Suppressor macrophage (primary cell): ENCODE data around the gene PRKN.
"Not testable (repeated sequence)": the region's sequence is repeated elsewhere in the genome, so short reads cannot be mapped to it uniquely, and the experiment has no call there.

ENCODE experiments used
- DNase-seq, 4 experiments: peaks; one replicate each; pipeline ENCODE4 v3.0.0-alpha.2; 2020 to 2022

The PRKN gene

DNA sequence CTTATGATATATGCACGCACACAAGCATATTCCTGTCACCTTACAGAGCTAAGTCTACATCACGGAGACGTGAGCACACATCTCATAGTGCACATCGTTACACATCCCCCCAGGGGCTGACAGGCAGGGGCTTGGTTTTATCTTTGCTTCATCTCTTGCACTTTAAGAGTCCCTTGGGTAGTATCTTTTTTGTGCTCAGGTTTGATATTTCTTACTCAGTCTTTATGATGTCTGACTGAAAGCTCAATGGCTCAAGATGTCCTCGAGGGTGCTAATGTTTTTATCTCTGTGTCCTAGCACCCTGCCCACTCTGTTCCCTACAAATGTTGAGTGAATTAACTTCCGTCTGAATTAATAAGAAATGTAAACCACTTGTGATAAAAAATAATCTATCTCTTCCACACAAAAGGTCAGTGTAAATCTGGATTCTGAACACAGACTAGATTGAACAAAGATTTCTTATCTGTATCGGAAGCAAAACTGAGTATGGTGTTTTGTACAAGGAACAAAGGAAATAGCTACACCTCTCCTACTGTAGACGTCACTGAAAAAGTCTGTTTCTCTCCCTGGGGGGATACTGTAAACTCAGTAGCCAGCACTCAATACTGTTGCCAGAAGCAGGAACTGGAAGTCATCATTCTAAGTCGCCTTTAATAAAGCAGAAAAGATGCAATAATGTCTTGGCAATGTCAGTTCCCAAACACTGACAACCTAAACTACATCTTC, 195.1 kb downstream of the PRKN start:
- no peak for DNase-seq

GRCh38 chr6:162531391-162531790, 196.2 kb downstream of the PRKN start:
- not testable (repeated sequence) for DNase-seq

GRCh38 chr6:162528538-162528937, 199.0 kb downstream of the PRKN start:
- no peak for DNase-seq

DNA sequence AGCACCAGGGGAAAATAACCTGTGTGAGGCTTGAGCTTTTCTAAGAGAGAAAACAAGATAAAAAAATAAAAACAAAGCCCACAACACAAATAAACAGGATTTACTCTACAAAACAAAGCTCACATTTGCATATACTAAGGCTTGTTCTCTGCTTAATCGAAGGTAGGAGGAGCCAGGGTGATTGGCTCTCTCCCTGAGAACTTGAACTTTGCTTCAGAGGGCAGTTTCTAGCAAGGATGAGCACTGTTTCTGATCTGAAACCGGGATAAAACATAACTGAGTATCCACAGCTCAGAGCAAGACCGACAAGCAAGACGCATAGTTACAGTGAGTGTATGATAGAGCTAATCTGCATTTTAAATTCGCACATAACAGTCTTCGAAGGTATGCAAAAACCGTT, 200.6 kb downstream of the PRKN start:
- DNase-seq, result no peak

DNA sequence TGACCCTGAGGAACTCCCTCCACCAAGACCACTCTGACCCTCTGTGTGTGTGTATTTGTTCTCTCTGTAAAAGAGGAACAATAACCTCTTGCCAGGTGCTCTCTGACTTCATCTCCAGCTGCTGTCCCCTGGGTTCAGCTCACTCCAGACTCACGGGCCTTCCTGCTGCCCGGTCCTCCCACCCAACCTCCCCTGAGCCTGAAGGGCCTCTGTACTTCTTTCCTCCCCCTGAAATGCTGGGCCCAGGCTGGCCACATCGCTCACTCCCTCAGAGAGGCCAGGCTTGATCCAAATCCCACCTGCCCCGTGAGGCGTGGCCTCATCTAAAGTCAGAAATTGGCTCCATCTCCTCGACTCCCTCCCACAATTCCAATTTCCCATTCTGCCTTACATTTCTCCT, 202.4 kb downstream of the PRKN start:
- DNase-seq, result no peak

- DNase-seq, result no peak
Observed at GRCh38 chr6:162512744-162513143, 214.8 kb downstream of the PRKN start.

GRCh38 chr6:162497389-162497788, 230.2 kb downstream of the PRKN start:
- no peak for DNase-seq

GRCh38 chr6:162493917-162494316, 233.6 kb downstream of the PRKN start:
- peak in 1 of 4 experiments; percentile 39 for DNase-seq

GRCh38 chr6:162491637-162492036, 235.9 kb downstream of the PRKN start:
- no peak for DNase-seq

GRCh38 chr6:162489101-162489976, 238.2 kb downstream of the PRKN start:
- DNase-seq, result no peak

DNA sequence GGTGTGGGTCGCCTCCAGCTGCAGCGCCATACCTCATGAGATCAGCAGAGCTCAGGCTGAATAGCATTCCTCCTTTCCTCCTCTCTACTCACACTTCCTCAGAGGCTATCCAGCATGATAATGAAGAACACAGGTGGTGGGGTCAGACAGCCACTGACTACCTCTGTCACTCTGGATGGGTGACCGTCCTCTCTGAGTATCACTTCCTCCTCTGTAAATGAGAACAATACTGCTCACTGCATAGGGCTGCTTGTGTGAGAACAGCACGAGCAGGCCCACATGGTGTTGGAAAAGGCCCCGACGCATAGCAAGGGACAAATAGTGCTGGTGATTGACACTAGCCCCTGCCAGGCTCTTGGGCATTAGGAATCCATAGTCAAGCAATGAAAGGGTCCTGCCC, 239.1 kb downstream of the PRKN start:
- no peak for DNase-seq

- DNase-seq, result no peak
Observed at GRCh38 chr6:162485464-162485863, 242.1 kb downstream of the PRKN start.

DNA sequence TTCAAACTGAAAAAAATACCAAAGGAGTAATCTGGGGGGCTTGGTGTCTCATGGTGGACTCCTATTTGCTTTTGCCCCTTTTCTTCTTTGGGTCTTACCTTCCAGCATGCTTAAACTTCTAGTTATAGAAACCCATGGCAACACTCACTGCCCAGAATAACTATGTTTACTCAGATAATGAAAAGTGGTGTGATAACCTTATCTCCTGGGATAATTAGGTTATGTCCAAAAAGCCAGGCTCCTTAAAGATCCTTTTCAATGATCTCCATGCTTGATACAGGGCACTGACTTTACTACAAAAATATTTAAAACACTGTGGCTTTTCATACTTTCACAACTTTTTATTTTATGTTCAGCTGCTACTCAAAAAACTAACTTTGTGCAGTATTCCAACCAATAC, 245.6 kb downstream of the PRKN start:
- DNase-seq, result no peak

- no peak for DNase-seq
Observed at GRCh38 chr6:162481320-162481719, 246.2 kb downstream of the PRKN start.

DNA sequence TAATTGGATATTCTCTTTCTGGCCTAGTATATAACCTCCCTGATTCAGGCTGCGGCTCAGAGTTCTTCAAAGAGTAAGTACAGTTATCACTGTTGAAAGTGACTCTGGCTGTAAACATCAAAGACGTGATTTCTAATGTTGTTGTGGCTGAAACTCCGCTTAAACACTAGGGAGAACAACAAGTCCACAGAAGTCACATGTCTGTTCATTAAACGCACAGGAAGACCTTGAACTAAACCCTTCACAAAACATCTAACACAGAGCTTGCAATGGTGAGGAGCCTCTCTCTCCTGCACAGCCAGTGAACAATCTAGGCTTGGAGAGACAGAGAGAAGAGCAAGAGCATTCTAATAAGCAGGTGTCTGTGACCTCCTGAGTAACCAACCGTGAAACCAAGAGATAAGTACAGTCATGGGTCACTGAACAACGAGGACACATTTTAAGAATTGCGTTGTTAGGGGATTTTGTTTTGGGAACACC, 249.3 kb downstream of the PRKN start:
- no peak for DNase-seq

DNA sequence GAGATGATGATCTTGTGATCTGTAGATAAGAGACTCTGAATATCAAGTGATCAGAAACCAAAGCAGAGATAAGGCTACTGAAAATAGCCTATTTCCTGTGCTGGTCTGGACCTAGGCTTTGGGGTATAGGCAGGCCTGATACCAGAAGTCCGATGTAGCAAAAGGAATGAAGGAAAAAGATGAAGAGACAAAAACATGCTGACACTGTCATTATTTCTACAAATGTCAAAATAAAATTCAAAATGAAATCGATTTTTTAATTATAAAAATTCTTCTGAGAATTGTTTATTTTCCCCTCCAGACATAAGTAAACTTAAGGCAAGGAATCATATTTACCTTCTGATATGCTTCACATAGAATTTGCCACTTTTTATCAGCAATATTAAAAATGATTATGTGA, 252.8 kb downstream of the PRKN start:
- no peak for DNase-seq

- DNase-seq, result no peak
Observed at GRCh38 chr6:162471842-162472241, 255.7 kb downstream of the PRKN start.

- no peak for DNase-seq
Observed at GRCh38 chr6:162468326-162468725, 259.2 kb downstream of the PRKN start.

DNA sequence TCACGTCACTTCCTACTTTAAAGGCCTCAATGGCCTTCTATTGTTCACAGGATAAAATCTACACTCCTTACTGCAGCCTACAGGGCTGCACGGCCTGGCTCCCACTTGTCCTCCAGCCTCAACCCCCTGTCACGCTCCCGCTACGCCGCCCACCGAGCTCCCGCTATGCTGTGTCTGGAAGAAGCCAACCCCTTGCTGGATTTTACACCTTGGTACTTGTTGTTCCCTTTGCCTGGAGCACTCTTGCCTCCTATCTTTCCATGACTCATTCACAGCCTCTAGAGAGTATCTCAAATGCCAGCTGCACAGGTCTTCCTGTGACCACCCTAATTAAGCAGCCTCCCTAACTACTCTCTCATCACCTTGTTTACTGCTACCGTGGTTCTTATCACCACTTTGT, 259.9 kb downstream of the PRKN start:
- DNase-seq, result no peak

DNA sequence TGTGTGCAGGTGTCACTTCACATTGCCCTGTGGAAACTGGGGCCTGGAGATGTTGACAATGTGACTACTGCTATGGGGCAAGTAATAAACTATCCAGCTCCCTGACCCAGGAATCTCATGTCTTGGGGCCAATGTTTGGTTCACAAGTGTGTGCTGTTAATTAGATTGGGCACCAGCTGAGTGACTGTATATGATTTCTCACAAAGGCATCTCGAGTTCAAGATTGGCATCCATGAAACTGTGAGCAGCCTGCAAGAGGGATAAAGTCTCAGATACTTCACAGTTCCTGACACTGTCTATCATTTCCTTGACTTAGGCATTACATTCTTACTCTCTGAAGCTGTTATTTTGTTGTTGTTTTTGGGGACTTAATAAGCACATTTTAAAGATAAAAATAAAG, 264.0 kb downstream of the PRKN start:
- no peak for DNase-seq

GRCh38 chr6:162459985-162460384, 267.6 kb downstream of the PRKN start:
- DNase-seq, result no peak

DNA sequence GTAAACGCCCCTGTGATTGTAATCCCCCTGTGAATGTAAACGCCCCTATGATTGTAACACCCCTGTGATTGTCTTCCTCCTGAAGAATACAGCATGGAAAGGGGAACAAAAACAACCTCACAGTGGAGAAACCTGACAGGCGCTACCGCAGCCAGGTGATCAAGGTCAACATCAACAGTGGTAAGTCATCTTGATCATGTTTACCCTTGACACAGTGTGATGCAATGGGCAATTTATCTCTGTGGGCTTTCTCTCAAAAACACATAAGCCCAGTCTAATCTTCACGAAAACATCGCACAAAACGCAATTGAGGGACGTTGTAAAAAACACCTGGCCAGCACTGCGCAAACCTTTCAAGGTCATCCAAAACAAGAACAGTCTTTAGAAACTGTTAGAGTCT, 277.2 kb downstream of the PRKN start:
- no peak for DNase-seq

GRCh38 chr6:162448294-162448693, 279.3 kb downstream of the PRKN start:
- no peak for DNase-seq

DNA sequence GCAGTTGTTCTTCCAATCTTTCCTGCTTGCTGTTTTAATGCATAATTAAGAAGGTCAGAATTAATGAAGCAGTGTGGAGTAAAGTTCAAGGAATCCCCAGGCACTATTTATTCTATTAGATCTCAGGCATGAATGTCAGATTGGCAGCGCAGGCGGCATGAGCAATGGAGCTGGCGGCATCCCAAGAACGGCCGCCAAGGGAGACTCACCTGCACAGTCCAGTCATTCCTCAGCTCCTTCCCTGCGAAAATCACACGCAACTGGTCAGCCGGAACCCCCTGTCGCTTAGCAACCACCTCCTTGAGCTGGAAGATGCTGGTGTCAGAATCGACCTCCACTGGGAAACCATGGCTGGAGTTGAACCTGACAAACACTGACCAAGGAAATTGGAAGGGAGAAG, 284.5 kb downstream of the PRKN start:
- no peak for DNase-seq
